HG02840 (cell line): ENCODE results near the gene RHO.

ENCODE experiments used
- ATAC-seq: cut with Tn5 transposase; IDR thresholded peaks from one replicate; pipeline ENCODE4 v1.9.1; 2021; ENCODE audit warnings: mild to moderate bottlenecking, moderate library complexity, moderate number of reproducible peaks; ENCODE audit not compliant: unreplicated experiment, low FRiP score

Gene RHO

GRCh38 chr3:129557548-129557894 lies 29.1 kb downstream of the RHO start:
- no peak for ATAC-seq

GRCh38 chr3:129558081-129558771 lies 29.8 kb downstream of the RHO start:
- ATAC-seq, result no peak

DNA sequence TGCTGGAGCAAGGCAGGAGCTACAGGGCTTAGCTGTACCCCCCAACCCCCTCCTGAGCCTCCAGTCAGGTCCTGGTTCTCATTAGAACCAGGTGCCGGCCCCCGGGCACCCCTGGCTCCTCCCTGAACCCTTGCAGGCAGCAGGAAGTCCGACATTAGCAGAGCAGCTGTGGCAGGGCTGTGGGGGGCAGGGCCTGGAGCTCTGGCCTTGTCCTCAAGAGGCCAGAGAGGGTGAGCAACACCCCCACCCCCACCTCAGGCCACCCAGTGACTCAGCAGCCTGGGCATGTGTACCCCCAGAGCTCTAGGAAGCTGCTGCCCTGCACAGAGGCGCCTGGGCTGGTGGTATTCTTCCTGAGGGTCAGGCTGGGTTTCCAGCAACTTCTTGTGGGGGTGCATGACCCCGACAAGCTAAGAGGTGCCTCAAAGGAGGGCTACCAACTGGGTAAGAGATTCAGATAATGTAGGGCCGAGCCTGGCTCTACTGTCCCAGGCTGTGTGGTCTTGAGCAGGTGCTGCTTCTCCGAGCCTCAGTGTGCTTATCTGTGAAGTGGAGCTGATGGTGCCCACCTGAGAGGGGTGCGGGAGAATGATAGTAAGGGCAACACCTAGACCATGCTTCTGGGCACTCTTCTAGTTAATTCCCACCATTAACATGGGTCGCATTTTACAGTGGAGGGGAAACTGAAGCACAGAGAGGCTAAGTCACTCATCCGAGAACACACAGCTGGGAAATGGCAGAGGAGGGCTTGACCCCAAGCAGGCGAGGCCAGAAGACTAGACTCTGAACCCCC lies 30.5 kb downstream of the RHO start:
- ATAC-seq, result no peak

DNA sequence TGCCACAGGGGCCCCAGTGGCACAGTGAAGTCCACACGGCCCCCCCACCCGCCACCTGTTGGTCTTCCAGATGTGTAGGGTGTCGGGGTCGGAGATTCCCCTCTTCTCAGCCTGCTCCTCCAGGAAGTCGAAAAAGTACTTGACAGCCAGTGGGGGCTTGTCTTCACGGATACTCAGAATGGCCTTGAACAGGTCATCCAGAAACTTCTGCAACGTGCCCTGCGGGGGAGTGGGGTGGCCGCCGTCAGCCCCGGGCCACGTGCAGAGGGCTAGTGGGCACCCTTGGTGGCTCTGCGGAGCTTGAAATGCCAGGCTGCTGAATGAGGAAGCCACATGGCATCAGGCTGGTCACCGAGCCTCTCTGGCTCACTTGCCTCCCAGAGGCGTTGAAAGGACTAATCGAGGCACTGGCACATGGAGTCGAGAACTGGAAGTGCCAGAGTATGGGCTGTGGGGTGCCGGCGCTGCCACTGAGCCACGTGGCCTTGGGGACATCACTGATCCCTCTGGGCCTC lies 31.2 kb downstream of the RHO start:
- no peak for ATAC-seq

DNA sequence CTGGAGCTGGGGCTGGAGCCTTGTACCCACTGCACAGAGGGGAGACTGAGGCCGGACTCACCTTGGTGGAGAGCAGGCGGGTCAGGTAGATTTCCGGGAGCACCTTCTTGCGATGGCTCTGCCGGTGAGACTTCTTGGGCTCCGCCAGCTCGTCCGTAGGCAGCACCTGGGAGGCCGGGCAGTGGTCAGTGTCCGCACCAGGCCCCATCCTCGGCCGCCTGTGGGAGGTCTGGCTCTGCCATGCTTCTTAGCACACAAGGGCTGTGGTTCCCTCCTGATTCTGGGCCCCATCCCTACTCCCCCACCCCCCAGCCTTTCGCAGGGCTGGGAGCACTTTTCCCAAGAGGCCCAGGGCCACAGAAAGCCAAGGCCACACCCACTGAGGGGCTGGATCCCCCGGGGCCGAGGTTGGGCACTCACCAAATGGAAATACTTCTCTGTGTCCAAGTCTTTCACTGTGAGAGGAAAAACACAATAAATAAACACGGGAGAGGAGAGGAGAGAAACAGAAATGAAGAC lies 31.9 kb downstream of the RHO start:
- ATAC-seq, result no peak

- no peak for ATAC-seq
These were observed 32.6 kb downstream of the RHO start for GRCh38 chr3:129560911-129561594.

- ATAC-seq, result no peak
These were observed 33.3 kb downstream of the RHO start for GRCh38 chr3:129561619-129562248.

GRCh38 chr3:129562803-129563202 lies 34.4 kb downstream of the RHO start:
- ATAC-seq, result no peak

- no peak for ATAC-seq
These were observed 34.9 kb downstream of the RHO start for GRCh38 chr3:129563332-129563731.

DNA sequence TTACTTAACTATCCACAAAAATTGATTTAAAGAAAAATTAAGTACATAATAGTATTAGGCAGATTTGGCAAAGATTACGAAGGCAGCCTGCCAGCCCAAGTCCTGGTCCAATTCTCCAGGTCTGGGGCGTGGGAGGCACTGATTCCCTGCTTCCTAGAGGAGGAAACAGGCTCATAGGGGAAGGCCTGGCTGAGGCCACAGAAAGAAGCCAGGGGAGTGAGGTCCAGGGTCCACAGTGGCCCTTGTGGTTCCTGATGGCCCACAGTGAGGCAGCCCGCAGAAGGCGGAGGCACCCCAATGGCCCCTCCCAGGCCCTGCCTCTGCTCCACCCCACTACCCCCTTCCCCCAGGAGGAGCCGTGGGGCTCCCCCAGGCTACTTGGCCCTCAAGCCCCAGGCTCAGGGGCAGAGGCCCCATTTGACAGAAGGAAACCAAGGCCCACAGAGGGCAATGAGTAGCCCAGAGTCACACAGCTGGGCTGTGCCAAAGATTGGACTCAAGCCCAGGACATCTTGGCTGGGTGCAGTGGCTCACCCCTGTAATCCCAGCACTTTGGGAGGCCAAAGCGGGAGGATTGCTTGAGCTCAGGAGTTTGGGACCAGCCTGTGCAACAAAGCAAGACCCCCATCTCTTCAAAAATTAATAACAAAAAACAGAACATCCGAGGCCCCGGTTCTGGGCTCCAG lies 35.6 kb downstream of the RHO start:
- no peak for ATAC-seq

DNA sequence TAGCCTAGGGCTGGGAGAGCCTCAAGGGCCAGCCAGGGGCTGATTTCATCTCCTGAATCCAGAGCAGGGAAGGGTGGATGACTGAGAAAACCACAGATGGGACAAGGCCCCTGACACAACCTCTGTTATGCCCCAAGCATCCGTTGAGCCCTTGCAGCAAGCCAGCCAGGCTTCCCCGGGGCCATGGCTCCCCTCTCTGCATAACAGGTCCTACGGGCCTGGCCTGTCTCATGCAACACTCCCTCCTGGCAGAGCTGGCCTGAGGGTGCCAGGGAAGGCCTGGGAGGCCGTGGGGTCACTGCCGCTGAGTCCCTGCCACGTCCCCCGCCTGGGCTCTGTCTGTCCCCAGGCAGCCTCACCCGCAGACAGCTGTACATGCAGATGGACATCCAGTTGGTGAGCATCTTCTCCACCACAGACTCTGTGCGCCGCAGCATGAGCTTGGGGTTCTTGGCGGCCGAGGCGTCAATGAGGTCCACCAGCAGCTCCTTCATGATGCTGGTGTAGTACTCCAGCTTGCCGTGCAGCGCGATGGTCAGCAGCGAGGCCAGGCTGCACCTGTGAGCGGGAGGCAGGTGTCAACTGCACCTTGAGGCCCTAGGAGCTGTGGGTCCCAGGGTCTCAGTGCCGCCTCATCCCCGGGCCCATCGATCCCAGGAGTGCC lies 36.7 kb downstream of the RHO start:
- no peak for ATAC-seq

DNA sequence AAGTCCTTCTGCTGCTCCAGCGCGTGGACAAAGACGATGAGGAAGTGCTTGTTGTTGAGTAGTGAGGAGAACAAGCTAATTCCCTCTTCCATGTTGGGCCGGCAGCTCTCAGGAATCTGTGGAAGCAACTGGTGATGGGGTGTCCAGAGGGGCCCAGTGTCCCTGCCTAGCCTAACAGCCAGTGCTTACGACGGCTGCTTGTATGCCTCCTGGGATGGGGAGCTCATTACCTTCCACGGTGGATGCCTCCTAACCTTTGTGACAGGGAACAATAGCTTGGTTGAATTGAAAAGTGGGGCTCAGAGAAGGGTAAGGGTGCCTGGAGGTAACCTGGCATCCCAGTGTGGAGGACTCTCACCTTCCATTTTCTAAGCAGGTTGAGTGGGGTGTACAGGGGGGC lies 37.5 kb downstream of the RHO start:
- no peak for ATAC-seq

DNA sequence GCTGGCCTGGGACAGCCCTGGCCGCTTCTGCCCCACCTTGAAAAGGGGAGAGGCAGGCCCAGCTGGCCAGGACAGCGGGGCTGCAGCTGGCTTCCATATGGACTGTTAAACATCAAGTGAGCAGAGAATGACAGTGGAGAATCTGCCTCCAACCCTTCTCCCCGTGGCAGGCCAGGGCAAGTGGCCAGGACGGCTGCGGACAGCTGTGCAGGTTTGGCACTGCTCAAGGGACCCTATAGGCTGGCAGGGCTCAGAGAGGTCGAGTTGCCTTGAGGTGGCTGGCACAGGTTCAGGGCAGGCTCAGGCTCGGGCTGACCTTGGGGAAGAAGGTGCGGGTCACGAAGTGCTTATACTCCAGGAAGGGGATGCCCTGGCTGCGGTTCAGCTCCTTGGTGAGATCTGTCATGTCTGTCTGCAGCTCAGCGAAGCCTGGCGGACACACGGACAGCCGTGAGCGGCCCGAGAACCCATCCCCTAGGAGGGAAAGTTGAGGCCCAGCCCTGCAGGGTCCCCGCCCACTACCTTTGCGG lies 38.8 kb downstream of the RHO start:
- no peak for ATAC-seq

GRCh38 chr3:129567939-129568338 lies 39.5 kb downstream of the RHO start:
- no peak for ATAC-seq

- no peak for ATAC-seq
These were observed 41.4 kb downstream of the RHO start for GRCh38 chr3:129569856-129570255.

DNA sequence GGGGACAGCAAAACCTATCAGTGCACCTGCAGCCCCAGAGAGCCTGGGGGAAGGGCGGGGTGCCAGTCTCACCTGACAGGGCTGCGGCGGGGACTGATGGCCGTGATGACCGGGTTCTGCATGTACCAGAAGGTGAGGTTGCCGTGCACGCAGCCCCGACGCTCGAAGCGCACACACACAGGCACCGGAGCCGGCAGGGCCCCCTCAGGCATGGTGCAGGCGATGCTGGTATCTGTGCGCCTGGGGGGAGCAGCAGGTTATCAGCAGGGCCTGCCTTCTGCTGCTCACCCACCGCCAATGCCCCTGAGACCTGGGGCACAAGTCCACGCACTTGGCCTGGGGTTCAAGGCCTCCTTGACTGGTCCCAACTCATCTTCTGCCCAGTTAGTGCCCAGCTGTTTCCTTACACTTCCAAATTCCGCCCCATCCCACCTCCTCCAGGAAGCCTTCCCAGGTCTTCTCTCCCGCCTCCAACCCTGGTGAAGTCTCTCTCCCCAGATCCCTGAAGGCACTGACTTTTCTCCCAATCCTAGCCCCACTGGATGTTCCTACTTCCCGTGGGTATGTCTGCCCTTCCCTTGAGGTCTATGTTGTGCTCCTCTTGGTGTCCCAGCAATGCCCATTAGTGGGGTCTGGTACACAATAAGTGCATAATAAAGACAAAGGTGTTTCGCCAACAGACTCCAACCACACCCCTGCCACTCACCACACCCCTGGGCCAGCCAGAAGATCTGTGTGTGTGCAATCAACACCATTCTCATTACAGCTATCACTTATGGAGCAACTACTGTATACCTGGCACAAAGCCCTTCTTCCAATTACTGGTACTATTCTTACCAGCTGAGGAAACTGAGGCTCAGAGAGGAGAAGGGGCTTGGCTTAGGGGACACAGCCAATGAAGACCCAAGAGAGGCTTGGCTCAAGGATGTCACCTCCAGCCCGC lies 43.4 kb downstream of the RHO start:
- no peak for ATAC-seq

DNA sequence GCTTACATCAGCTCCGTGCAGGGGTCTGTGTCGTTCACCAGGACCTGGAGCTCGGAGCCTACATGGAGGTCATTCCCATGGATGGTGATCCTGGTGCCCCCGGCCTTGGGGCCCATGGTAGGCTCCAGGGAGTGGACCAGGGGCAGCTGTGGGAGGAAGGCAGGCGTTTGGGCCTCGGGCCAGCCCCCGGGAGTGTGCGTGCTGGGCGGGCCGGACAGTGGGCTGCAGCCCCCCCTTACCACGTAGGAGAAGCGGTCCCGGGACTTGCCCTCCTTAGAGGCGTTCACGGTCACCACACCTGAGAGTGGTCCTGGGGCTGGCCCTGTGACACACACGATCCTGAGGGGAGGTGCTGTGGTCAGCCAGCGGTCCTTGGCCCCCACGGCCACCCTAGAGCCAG lies 44.2 kb downstream of the RHO start:
- ATAC-seq, result no peak

GRCh38 chr3:129573493-129573892 lies 45.1 kb downstream of the RHO start:
- no peak for ATAC-seq
